H9 (cell line): ENCODE results near the gene ALDH1A1. TPM values are rescaled to one million over a fixed set of nuclear protein-coding genes. Genes with fewer than 3 reads are reported as not detected.

ENCODE experiments used
- DNase-seq: peaks from one replicate; pipeline ENCODE4 v3.0.0-alpha.2; 2017
- H2AFZ ChIP-seq: one replicate; pipeline ENCODE4 v1.6.1; 2013; ENCODE audit warnings: mild to moderate bottlenecking, low read length, control low read depth, moderate library complexity
- H2AK5ac ChIP-seq: 2 replicates; pipeline ENCODE4 v1.6.1; 2013; ENCODE audit warnings: low read length, control low read depth, mixed read lengths; ENCODE audit not compliant: insufficient read length
- H2BK120ac ChIP-seq: one replicate; pipeline ENCODE4 v1.6.1; 2013; ENCODE audit warnings: low read depth, mild to moderate bottlenecking, low read length, control low read depth, inconsistent platforms; ENCODE audit not compliant: poor library complexity, severe bottlenecking
- H2BK12ac ChIP-seq: 2 replicates; pipeline ENCODE4 v1.6.1; 2013; ENCODE audit warnings: low read length, control low read depth, mixed read lengths, low read depth; ENCODE audit not compliant: insufficient read length
- H2BK15ac ChIP-seq: 2 replicates; pipeline ENCODE4 v1.6.1; 2013; ENCODE audit warnings: low read depth, low read length, control low read depth
- H2BK20ac ChIP-seq: one replicate; pipeline ENCODE4 v1.6.1; 2013; ENCODE audit warnings: low read depth, mild to moderate bottlenecking, low read length, control low read depth, inconsistent platforms; ENCODE audit not compliant: poor library complexity, severe bottlenecking
- H2BK5ac ChIP-seq: 2 replicates; pipeline ENCODE4 v1.6.1; 2013; ENCODE audit warnings: low read length, control low read depth, mixed read lengths; ENCODE audit not compliant: insufficient read length
- H3K14ac ChIP-seq: 2 replicates; pipeline ENCODE4 v1.6.1; 2013; ENCODE audit warnings: low read length, control low read depth; ENCODE audit not compliant: insufficient read depth
- H3K18ac ChIP-seq: 2 replicates; pipeline ENCODE4 v1.6.1; 2013; ENCODE audit warnings: low read depth, mild to moderate bottlenecking, mixed read lengths, low read length, control low read depth; ENCODE audit not compliant: insufficient read length
- H3K23ac ChIP-seq: 2 replicates; pipeline ENCODE4 v1.6.1; 2013; ENCODE audit warnings: low read length, control low read depth, mixed read lengths, low read depth; ENCODE audit not compliant: insufficient read length
- H3K23me2 ChIP-seq: 2 replicates; pipeline ENCODE4 v1.6.1; 2013; ENCODE audit warnings: low read depth, mild to moderate bottlenecking, mixed read lengths, low read length, control low read depth; ENCODE audit not compliant: insufficient read length, poor library complexity, severe bottlenecking
- H3K27ac ChIP-seq: 2 replicates; pipeline ENCODE4 v1.5.1; 2013; ENCODE audit warnings: low read length, control low read depth, mixed read lengths, low read depth; ENCODE audit not compliant: insufficient read length
- H3K27me3 ChIP-seq: 2 replicates; pipeline ENCODE4 v1.6.1; 2013; ENCODE audit warnings: low read length, control low read depth, inconsistent platforms; ENCODE audit not compliant: insufficient read depth
- H3K4ac ChIP-seq: 2 replicates; pipeline ENCODE4 v1.6.1; 2013; ENCODE audit warnings: low read depth, mild to moderate bottlenecking, control low read depth, inconsistent platforms, low read length, moderate library complexity
- H3K4me1 ChIP-seq: 2 replicates; pipeline ENCODE4 v1.6.1; 2013; ENCODE audit warnings: low read length, control low read depth, inconsistent platforms; ENCODE audit not compliant: insufficient read depth
- H3K4me2 ChIP-seq: 2 replicates; pipeline ENCODE4 v1.6.1; 2013; ENCODE audit warnings: low read length, control low read depth, mixed read lengths; ENCODE audit not compliant: insufficient read length, insufficient read depth
- H3K56ac ChIP-seq: 2 replicates; pipeline ENCODE4 v1.6.1; 2013; ENCODE audit warnings: low read depth, mild to moderate bottlenecking, mixed read lengths, low read length, control low read depth; ENCODE audit not compliant: insufficient read length
- H3K79me1 ChIP-seq: 2 replicates; pipeline ENCODE4 v1.6.1; 2013; ENCODE audit warnings: low read depth, mild to moderate bottlenecking, moderate library complexity, low read length, control low read depth, inconsistent platforms; ENCODE audit not compliant: insufficient read depth, poor library complexity, severe bottlenecking
- H3K79me2 ChIP-seq: 2 replicates; pipeline ENCODE4 v1.6.1; 2013; ENCODE audit warnings: low read length, control low read depth, inconsistent platforms; ENCODE audit not compliant: insufficient read depth
- H3K9ac ChIP-seq: 2 replicates; pipeline ENCODE4 v1.6.1; 2013; ENCODE audit warnings: low read length, control low read depth, mixed read lengths; ENCODE audit not compliant: insufficient read length; ENCODE audit errors: extremely low read depth
- H3K9me3 ChIP-seq: one replicate; pipeline ENCODE4 v1.6.1; 2013; ENCODE audit warnings: low read depth, low read length, inconsistent platforms; ENCODE audit not compliant: control insufficient read depth
- H3T11ph ChIP-seq: one replicate; pipeline ENCODE4 v1.6.1; 2013; ENCODE audit warnings: mild to moderate bottlenecking, low read length, control low read depth, inconsistent platforms
- H4K20me1 ChIP-seq: one replicate; pipeline ENCODE4 v1.6.1; 2013; ENCODE audit not compliant: control insufficient read depth, insufficient read length, insufficient read depth
- H4K5ac ChIP-seq: 2 replicates; pipeline ENCODE4 v1.6.1; 2013; ENCODE audit warnings: low read depth, mild to moderate bottlenecking, mixed read lengths, low read length, control low read depth; ENCODE audit not compliant: insufficient read length
- H4K8ac ChIP-seq: replicated peaks from 2 replicates; pipeline ENCODE4 v1.6.1; 2013; ENCODE audit warnings: low read length, control low read depth, mixed read lengths, low read depth; ENCODE audit not compliant: insufficient read length
- H4K91ac ChIP-seq: 2 replicates; pipeline ENCODE4 v1.6.1; 2013; ENCODE audit warnings: low read depth, mild to moderate bottlenecking, moderate library complexity, mixed read lengths, low read length, control low read depth; ENCODE audit not compliant: insufficient read length
- H3K27ac Mint-ChIP-seq, 3 experiments: 2 replicates in 2 of 3; 3 replicates in 1 of 3; pipeline ENCODE4 v1.8.0; 2020 to 2021; ENCODE audit warnings: mixed read lengths in 3 of 3, mild to moderate bottlenecking in 1 of 3, moderate library complexity in 1 of 3
- H3K27me3 Mint-ChIP-seq: 2 replicates; pipeline ENCODE4 v1.8.0; 2021; ENCODE audit warnings: low read depth, mild to moderate bottlenecking, moderate library complexity, mixed read lengths
- H3K36me3 Mint-ChIP-seq, 3 experiments: 2 replicates in 2 of 3; 3 replicates in 1 of 3; pipeline ENCODE4 v1.8.0; 2020 to 2021; ENCODE audit warnings: low read depth in 3 of 3, mixed read lengths in 3 of 3; ENCODE audit not compliant: insufficient read depth in 1 of 3
- H3K4me1 Mint-ChIP-seq, 2 experiments: 2 replicates each; pipeline ENCODE4 v1.8.0; 2020; ENCODE audit warnings: mixed read lengths in 2 of 2
- H3K4me3 Mint-ChIP-seq, 2 experiments: 2 replicates in 1 of 2; 3 replicates in 1 of 2; pipeline ENCODE4 v1.8.0; 2020 to 2021; ENCODE audit warnings: mild to moderate bottlenecking in 2 of 2, mixed read lengths in 2 of 2, moderate library complexity in 1 of 2
- H3K9me3 Mint-ChIP-seq, 2 experiments: 2 replicates in 1 of 2; 3 replicates in 1 of 2; pipeline ENCODE4 v1.8.0; 2020; ENCODE audit warnings: mild to moderate bottlenecking in 2 of 2, mixed read lengths in 2 of 2, moderate library complexity in 1 of 2
- WGBS: extraction: QIAGEN DNeasy Blood & Tissue Kit; methylation state at CpG from one replicate; pipeline ENCODE4 v1.1.7; 2013; ENCODE audit warnings: missing lambda C conversion rate, low lambda C conversion rate, mixed read lengths; ENCODE audit not compliant: insufficient read length; ENCODE audit errors: extremely low coverage; 5-methylcytosine and 5-hydroxymethylcytosine counted together
- total RNA-seq: library from RNA; stranded (reverse); gene quantifications from 2 replicates; pipeline ENCODE4 v1.2.1, GENCODE V29; 2021
- TF ChIP-seq, protein P1 (sequence below): fragments of 200-600 bp; sonication (generic); conservative IDR thresholded peaks from 3 replicates; pipeline ENCODE4 v1.8.0; 2021; ENCODE audit warnings: antibody characterized with exemption, mild to moderate bottlenecking

ALDH1A1 gene
- total RNA-seq, 1 experiment from 2014 or later, result 1.1 TPM

DNA sequence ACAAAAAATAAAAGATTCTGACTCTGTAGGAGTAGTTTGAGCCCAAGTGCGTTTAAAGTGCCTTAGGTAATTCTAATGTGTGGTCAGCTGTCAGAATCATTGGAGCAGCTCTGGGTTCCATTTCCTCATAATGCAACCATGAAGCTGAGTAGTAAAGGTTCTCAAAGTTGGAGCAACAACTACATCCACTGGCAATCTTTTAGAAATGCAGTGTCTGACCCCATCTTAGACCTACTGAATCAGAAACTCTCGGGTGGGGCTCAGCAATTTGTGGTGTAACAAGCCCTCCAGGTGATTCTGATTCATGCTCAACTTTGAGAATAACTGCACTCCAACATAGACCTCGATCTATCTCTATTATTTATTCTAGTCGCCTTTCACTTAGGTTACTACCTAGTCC, 7.6 kb upstream of the ALDH1A1 start:
- peaks cover 8 to 22% (median 16%) of the 10 kb centered on the region in 3 experiments; a peak in 5 of 7 replicates for H3K36me3 Mint-ChIP-seq
- peaks cover 17 to 19% of the 10 kb centered on the region in 2 experiments for H3K9me3 Mint-ChIP-seq
- H3K9me3 ChIP-seq, result peaks cover 5% of the 10 kb centered on the region
- no peak for DNase-seq
- no peak overlapping the region for H2AK5ac ChIP-seq
- no peak overlapping the region for H3K56ac ChIP-seq
- H2BK5ac ChIP-seq, result no peak overlapping the region
- no peak overlapping the region for H4K91ac ChIP-seq
- H3K4me2 ChIP-seq, result no peak overlapping the region
- no peak overlapping the region for H3K27ac ChIP-seq
- H3K23ac ChIP-seq, result no peak overlapping the region
- H3K79me2 ChIP-seq, result no peaks in the 10 kb centered on the region
- no peak overlapping the region for H2BK20ac ChIP-seq
- H3T11ph ChIP-seq, result no peak overlapping the region
- H3K14ac ChIP-seq, result no peak overlapping the region
- no peak overlapping the region for H2BK15ac ChIP-seq
- H3K23me2 ChIP-seq, result no peaks in the 10 kb centered on the region
- TF ChIP-seq, protein P1, sequence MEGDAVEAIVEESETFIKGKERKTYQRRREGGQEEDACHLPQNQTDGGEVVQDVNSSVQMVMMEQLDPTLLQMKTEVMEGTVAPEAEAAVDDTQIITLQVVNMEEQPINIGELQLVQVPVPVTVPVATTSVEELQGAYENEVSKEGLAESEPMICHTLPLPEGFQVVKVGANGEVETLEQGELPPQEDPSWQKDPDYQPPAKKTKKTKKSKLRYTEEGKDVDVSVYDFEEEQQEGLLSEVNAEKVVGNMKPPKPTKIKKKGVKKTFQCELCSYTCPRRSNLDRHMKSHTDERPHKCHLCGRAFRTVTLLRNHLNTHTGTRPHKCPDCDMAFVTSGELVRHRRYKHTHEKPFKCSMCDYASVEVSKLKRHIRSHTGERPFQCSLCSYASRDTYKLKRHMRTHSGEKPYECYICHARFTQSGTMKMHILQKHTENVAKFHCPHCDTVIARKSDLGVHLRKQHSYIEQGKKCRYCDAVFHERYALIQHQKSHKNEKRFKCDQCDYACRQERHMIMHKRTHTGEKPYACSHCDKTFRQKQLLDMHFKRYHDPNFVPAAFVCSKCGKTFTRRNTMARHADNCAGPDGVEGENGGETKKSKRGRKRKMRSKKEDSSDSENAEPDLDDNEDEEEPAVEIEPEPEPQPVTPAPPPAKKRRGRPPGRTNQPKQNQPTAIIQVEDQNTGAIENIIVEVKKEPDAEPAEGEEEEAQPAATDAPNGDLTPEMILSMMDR, result no peak
- no peak overlapping the region for H4K5ac ChIP-seq
- no peak overlapping the region for H3K9ac ChIP-seq
- H3K4ac ChIP-seq, result no peak overlapping the region
- H3K4me1 Mint-ChIP-seq, result peaks cover 9 to 12% of the 10 kb centered on the region in 2 experiments
- H3K27me3 ChIP-seq, result no peaks in the 10 kb centered on the region
- no peaks in the 10 kb centered on the region for H3K79me1 ChIP-seq
- H2BK12ac ChIP-seq, result no peak overlapping the region
- H3K4me3 Mint-ChIP-seq, result no peak overlapping the region
- no peaks in the 10 kb centered on the region for H3K27me3 Mint-ChIP-seq
- H4K20me1 ChIP-seq, result no peaks in the 10 kb centered on the region
- H3K18ac ChIP-seq, result no peak overlapping the region
- no CpG with 5 or more reads among the region's 4 CpGs for WGBS
- H2AFZ ChIP-seq, result no peak overlapping the region
- H4K8ac ChIP-seq, result no peak overlapping the region
- no peak overlapping the region for H3K27ac Mint-ChIP-seq
- H3K4me1 ChIP-seq, result no peaks in the 10 kb centered on the region
- no peak overlapping the region for H2BK120ac ChIP-seq
